EH (cell line): Measurements from ENCODE around the gene TNNT1.
"Not testable (repeated sequence)": the region's sequence is repeated elsewhere in the genome, so short reads cannot be mapped to it uniquely, and the experiment has no call there.

Source experiments
- DNase-seq: peaks from one replicate; pipeline ENCODE4 v3.0.0-alpha.2; 2015; ENCODE audit warnings: low read depth

The TNNT1 gene

DNA sequence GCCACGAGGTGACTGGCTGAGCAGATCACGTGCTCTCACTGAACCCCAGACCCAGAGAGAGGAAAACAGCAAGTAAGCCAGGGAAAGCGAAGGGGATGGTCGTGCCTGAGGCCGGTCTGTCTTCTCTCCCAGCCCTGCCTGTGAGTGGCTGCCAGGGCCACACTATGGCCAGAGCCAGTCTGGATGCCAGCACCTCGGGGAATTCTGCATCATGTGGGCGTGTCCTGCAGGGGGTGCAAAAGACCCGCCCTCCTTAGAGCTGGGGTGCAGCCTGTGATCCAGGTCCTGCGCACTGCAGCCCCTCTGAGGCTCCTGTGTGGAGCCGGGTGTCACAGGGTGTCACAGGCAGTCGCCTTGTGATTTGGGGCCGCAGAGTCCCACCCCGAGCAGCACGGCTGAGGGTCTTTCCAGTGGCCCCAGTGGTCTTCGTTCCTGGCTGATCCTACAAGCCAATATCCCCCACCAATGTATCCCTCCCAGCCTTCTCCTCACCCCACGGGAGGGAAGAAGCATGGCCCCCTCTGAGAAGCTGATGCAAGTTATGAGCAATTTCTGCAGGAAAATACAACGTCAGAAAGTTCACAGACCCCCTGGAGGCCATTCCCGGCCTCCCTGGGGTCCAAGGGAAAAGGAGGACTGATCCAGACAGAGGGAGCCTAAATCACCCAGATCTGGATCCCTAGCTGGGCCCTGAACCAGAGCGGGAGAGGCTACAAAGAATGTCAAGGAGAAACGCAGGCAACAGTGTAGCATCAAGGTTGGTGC is 39.3 kb downstream of the TNNT1 start:
- DNase-seq, result no peak

DNA sequence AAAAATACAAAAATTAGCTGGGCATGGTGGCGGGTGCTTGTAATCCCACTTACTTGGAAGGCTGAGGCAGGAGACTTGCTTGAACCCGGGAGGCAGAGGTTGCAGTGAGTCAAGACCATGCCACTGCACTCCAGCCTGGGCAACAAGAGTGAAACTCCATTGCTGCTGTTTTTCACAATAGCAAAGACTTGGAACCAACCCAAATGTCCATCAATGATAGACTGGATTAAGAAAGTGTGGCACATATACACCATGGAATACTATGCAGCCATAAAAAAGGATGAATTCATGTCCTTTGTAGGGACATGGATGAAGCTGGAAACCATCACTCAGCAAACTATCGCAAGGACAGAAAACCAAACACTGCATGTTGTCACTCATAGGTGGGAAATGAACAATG is 41.8 kb downstream of the TNNT1 start:
- not testable (repeated sequence) for DNase-seq

DNA sequence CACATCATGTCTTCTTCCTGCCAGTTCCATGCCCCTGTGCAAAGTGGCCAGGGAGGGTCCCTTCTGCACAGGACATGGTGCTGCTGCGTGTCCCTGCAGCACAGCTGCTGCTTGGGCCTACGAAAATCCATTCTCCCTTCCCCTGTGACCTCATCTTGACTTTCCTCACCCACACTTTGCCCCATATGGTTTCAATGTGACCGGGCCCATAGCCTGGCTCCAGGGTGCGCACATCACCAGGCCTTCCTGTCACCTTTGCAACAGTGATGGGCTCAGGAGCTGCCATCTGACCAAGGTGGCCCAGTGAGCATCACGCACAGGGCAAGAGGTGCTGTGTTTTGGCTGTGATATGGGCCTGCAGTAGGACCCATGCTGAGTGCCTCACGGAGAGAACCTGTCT is 42.4 kb downstream of the TNNT1 start:
- DNase-seq, result no peak

DNA sequence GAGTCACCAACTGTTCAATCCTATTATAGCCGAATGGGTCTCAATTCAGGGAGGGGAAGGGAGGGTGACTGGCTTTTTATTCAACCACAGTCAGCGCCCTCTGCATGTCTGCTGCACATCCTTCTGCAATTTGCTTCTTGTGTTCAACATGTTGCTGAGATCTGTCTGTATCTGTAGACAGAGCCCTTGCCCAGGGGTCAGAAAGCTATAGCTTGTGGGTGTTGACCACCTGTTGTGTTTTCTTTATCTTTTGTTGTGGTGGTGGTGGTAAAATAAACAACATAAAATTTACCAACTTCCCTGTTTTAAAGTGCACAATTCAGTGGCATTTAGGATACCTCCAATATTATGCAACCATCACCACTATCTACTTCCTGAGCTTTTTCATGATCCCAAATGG is 43.8 kb downstream of the TNNT1 start:
- no peak for DNase-seq

- no peak for DNase-seq
These were observed 45.8 kb downstream of the TNNT1 start for GRCh38 chr19:55103190-55103589.

GRCh38 chr19:55101261-55101660 is 47.7 kb downstream of the TNNT1 start:
- DNase-seq, result no peak

GRCh38 chr19:55099557-55100506 is 49.2 kb downstream of the TNNT1 start:
- DNase-seq, result no peak

GRCh38 chr19:55098716-55099556 is 50.1 kb downstream of the TNNT1 start:
- no peak for DNase-seq

GRCh38 chr19:55097864-55098715 is 50.9 kb downstream of the TNNT1 start:
- DNase-seq, result no peak

DNA sequence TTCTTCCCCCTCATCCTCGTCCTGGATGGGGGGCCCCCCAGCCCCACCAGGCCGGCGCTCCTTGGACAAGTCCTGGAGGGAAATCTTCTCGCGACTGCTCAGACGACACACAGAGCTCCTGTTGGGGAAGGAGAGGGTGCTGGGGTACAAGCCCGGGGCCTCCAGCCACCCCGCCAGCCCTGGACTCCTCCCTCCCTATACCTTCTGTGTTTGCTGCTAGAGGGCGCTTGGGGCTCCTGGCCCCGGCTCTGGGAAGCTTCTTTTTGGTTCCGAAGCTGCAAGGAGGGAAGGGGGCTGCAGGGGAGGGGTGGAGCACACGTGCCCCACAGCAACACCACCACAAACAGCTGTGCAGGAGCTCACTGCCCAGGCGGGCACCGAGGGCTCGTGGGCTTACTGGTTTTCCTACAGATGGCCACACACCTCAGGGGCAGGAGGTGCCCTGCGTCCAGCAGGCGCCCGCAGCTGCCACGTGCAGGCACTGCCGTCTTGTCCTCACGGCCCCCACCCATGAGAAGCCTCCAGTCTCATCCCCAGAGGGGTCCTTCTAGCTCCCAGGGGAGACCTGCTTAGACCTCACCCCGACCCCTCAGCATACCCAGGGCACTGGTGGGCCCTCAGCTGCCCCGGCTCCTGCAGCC is 52.8 kb downstream of the TNNT1 start:
- no peak for DNase-seq

DNA sequence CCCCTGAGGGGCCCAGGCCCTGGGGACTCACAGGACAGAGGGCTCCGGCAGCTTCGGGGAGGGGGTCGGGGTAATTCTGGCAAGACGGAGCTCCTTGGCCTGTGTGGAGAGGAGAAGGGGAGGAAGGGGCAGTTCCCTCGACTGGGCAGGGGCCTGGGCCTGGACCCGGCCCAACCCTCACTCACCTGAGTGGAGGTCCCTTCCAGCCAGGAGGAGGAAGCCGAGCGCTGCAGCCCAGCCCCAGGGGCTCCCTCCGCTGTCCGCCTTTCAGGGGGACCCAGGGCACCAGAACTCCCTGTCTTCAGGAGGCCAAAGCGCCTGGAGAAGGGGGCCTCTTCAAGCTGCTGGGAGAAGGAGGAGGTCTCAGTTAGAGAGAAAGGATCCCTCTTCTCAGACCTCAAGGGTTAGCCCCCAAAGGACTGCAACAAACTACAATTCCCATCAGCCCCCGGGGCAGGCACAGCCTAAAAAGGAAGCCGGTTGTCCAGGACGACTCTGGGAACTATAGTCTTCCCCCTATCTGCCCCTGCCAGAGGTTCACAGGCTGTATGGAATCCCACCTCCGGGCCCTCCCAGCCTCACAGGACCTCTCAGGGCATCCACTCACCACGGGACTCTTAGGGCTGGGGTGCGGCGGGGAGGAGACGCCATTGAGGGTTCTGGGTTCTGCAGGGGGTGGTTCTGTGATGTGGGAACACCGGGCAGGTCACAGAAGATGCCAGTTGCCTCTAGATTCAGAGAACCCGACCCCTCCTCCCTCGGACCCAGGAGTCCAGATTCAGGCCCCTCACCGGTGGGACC is 53.5 kb downstream of the TNNT1 start:
- no peak for DNase-seq

DNA sequence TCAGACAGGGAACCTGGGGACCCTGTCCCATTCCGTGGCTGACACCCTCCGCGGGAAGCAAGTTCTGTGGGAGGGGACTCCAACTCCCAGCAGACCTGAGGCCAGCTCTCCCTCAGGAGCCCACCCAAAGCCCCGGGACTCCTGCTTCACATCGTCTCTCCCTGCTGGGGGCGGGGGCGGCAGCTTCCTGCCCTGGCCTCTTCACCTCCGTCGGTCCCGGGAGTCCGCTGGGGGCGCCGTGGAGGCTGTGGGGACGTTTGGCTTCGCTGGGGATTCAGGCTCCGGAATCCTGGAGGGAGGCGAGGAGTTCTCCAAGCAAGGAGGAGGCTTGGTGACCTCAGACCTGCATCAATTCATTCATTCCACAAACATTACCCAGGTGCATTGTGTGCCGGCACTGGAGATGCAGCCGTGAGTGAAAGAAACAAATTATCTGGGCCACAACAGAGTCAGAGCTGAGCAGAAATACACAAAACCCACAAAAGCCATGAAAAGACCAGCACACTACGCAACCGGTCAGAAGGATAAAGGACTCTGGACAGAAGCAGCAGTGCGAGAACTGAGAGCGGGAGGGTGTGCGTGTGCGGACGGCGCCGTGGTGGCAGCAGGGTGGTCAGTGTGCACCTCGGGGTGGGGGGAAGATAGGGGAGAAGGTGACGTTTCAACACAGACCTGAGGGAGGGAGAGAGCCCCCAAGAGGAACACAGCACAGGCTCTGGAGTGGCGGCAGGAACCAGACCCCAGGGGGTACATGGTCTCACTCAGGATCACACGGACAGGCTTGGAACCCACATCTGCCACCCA is 54.3 kb downstream of the TNNT1 start:
- no peak for DNase-seq

DNA sequence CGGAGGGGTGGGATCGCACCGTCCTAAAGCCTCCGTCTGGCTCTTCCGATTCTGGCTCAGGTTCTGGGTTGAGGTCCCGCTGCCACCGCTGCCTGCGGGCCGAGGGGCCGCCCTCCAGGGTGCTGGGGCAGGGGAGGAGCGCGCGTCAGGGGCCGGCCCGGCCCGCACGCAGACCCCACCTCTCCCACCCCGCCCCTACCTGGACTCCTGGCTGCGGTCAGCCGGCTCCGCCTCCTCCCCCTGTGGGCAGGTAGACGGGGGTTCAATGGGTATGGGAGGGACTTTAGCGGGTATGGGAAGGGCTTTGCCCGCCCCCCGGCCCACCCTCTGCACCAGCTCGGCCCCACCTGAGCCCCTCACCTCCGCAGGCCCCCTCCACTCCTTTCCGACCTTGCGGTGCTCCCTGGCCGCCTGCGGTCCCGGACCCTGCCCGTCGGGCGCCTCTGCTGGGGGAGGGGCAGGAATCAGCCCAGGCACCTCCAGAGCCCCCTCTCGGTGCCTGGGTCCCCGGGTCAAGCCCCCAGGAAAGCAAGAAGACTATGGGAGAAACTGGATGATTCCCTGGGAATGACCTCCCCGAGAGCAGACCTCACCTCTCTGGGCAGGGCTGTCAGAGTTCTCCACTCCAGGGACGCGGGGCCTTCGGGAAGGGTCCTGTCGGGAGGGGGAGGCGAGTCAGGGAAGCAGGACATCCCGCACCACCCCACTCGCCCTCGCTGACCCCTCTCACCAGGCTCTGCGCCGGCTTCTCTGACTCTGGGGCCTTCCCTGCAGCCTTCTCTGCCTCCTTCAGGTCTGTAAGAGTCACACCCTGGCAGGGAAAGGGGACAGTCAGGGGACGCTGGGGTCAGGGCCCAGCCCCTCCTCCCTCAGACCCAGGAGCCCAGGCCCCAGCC is 56.3 kb downstream of the TNNT1 start:
- no peak for DNase-seq

DNA sequence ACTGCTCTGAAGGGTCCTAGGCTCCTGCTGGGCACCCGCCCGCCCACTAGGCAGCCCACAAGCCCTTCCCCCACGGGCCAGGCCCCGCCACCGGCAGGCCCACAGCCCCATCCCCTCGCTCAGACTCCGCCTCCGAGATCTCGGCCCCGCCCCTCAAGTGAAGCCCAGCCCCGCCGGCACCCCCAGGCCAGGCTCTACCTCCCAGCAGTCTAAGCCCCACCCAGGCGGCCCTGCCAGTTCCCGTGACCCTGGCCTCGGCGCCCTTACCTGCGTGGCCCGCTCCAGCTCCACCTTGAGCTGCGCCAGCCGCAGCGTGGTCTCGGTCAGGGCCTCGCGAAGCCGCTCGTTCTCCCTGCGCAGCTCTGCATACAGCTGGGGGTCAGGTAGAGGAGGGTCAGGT is 57.1 kb downstream of the TNNT1 start:
- no peak for DNase-seq

DNA sequence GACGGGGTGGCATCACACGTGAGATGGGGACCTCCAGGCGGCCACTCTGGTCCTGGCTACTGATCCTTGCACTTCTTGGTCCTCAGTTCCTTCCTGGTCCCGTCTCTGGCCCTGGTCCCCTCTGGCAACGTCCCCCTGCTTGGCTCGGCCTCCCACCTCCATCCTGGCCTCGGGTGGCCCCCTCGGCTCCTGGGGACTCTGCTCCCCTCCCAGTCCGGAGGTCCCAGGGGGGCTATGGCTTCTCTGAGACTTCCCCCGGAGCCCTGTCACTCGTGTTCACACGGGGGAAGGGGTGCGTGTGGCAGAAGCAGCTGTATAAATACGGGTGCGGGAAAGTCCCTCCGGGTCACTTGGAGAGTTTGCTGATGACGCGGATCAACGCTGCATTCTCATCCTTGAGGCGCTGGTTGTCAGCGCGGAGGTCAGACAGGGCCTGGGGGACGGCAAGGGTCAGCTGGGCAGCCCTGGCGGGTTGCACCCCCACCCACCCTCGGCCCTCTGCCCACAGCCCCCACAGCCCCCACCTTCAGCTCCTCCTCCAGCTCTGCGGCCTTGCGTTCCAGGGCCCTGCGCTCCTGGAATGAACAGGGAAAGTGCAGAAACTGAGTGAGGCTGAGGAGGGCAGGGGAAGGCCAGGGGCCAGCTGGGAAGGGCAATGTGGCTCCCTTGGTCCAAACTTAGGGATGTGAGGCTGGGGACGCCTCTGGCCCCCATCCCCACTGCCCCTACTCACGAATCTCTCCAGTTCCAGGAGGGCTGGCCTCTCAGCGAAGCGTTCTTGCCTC is 57.7 kb downstream of the TNNT1 start:
- DNase-seq, result no peak

DNA sequence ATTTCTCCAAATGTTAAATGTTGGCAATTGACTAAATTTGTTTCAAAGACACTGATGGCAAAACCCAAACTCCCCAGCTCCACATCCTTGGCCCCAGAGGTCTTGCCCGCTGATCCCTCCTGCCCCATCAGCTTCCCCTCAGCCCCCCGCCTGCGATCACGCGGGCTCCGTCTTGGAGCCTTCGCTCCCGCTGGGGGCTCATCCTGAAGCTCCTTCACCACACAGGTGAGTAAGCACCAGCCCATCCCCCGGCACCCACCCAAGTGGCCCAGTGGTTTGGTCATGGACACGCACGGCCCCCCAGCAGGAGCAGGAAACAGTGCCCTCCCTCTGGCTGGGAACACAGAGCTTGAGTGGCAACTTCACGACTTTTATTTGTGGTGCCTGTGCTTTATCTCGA is 58.4 kb downstream of the TNNT1 start:
- DNase-seq, result no peak

DNA sequence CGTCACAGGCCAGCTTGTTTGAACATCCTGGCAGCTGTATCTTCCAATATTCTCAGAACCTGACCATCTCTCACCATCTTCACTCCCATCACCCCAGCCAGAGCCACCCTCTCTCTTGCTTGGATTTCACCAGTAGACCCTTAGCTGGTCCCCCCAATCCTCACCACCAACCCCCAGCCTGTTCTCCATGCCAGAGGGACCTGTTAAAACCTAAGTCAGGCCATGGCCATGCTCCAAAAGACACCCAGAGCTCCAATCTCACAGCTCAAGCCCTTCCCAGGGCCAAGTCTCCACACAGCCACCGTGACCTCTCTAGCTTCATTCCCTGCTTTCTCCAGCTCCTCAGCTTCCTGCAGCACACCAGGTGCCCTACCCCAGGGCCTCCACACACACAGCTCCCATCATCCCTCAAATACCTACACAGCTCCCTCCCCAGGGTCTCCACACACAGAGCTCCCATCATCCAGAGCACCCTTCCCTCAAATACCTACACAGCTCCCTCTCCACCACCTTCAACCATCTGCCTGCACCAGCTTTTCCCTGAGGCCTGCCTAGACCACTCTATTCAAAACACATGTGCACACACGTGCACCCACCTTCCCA is 59.6 kb downstream of the TNNT1 start:
- no peak for DNase-seq
